Measurements from ENCODE around the gene STRBP.
"Not testable (repeated sequence)": the region's sequence is repeated elsewhere in the genome, so short reads cannot be mapped to it uniquely, and the experiment has no call there.

The STRBP gene

DNA sequence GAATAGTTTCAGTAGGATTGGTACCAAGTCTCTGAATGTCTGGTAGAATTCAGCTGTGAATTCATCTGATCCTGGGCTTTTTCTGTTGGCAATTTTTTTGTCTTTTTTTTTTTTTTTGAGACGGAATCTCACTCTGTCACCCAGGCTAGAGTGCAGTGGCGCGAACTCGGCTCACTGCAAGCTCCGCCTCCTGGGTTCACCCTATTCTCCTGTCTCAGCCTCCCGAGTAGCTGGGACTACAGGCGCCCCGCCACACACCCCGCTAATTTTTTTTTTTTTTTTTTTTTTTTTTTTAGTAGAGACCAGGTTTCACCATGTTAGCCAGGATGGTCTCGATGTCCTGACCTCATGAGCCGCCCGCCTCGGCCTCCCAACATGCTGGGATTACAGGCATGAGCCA is 67.9 kb downstream of the STRBP start:
- DNase-seq (ENCODE audit: low read depth in 2 of 2, low spot score in 1 of 2) = not testable (repeated sequence)

- no peak for DNase-seq (ENCODE audit: low read depth in 2 of 2, low spot score in 1 of 2)
These were observed 72.3 kb downstream of the STRBP start for GRCh38 chr9:123196124-123196523.

DNA sequence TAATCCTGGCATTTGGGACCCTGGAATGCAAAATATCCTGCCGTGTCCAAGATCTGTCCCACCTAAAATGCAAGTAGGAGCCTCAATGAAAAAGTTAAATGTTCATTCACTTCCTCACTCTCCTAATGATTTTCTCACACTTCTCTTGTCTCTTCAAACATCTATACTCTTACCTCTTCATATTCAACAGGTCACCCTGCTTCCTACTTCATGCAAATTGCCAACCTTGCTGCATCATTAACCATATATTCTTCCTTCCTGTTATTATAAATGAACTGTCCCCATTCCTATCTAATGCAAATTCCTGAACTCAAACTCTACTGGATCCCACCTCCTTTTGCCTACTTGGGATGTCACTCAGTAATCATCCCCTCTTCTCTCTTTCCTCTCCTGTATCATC is 74.4 kb downstream of the STRBP start:
- DNase-seq (ENCODE audit: low read depth in 2 of 2, low spot score in 1 of 2) = no peak

GRCh38 chr9:123191680-123192079 is 76.7 kb downstream of the STRBP start:
- no peak for DNase-seq (ENCODE audit: low read depth in 2 of 2, low spot score in 1 of 2)

- DNase-seq (ENCODE audit: low read depth in 2 of 2, low spot score in 1 of 2) = no peak
These were observed 77.1 kb downstream of the STRBP start for GRCh38 chr9:123191260-123191659.

DNA sequence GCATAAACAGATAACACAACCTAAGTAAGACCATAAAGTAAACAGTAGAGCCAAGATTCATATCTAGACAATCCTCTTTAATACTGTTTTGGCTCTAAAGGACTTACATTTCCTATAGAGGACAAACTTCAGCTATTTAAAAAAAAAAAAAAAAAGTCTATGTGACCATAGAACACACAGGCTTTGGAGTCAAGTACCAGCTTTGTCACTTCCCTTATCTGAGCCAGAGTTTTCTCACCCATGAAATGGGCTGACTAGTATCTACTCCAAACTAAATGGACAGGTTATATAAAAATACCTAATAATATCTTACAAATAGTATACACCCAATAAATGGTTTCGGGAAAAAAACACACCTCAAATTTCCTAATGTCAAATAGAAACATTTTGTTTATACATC is 81.3 kb downstream of the STRBP start:
- no peak for DNase-seq (ENCODE audit: low read depth in 2 of 2, low spot score in 1 of 2)

GRCh38 chr9:123186029-123186428 is 82.4 kb downstream of the STRBP start:
- not testable (repeated sequence) for DNase-seq (ENCODE audit: low read depth in 2 of 2, low spot score in 1 of 2)

DNA sequence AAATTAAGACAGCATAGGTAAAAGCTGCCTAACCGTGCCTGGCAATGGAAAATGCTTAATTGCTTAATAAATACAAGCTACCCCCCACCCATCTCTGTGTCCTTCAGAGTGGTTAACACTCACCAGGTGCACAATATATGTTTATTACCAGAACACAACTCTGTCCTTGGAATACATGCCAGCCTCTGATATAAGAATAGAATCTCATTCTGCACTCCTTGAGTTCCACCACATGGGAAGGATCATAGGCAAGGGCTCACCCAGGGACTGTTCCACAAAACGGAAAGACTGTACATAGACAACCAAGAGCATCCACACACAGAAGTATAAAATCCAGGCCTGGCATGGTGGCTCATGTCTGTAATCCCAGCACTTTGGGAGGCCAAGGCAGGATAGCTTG is 91.4 kb downstream of the STRBP start:
- no peak for DNase-seq (ENCODE audit: low read depth in 2 of 2, low spot score in 1 of 2)

GRCh38 chr9:123175854-123176629 is 92.3 kb downstream of the STRBP start:
- DNase-seq (ENCODE audit: low read depth in 2 of 2, low spot score in 1 of 2) = no peak

- DNase-seq (ENCODE audit: low read depth in 2 of 2, low spot score in 1 of 2) = no peak
These were observed 93.4 kb downstream of the STRBP start for GRCh38 chr9:123174887-123175518.

DNA sequence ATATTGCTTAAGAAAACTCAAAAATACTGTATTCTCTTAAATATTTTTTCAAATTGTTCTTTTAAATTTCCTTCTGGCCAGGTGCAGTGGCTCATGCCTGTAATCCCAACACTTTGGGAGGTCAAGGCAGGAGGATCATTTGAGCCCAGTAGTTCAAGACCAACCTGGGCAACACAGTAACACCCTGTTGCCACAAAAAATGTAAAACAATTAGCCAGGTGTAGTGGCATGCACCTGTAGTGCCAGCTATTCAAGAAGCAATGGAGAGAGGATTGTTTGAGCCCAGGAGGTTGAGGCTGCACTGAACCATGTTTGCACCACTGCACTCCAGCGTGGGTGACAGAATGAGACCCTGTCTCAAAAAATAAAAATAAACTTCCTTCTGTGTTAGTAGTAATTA is 94.3 kb downstream of the STRBP start:
- DNase-seq (ENCODE audit: low read depth in 2 of 2, low spot score in 1 of 2) = no peak

GRCh38 chr9:123169926-123170325 is 98.5 kb downstream of the STRBP start:
- DNase-seq (ENCODE audit: low read depth in 2 of 2, low spot score in 1 of 2) = no peak

DNA sequence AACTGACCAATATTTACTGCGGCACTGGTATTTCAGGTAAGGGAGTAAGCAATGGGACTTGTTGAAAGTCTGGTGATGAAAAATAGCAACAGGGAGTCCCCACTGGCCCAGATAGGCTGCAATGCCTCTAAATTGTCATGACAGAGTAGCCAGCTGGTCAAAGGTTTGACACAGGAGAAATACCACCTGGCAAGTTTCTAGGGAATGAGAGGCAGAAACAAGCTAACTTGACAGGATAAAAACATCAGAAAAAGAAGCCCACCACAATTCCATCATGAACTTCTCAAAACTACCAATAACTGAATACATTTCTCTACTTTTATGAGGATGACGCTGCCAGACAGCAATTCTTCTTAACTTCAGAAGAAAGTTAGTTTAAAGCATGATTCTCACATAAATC is 99.8 kb downstream of the STRBP start:
- DNase-seq (ENCODE audit: low read depth in 2 of 2, low spot score in 1 of 2) = no peak

- no peak for DNase-seq (ENCODE audit: low read depth in 2 of 2, low spot score in 1 of 2)
These were observed 100.9 kb downstream of the STRBP start for GRCh38 chr9:123167474-123167873.

GRCh38 chr9:123165813-123166212 is 102.6 kb downstream of the STRBP start:
- no peak for DNase-seq (ENCODE audit: low read depth in 2 of 2, low spot score in 1 of 2)

- DNase-seq (ENCODE audit: low read depth in 2 of 2, low spot score in 1 of 2) = no peak
These were observed 104.1 kb downstream of the STRBP start for GRCh38 chr9:123164285-123164684.

DNA sequence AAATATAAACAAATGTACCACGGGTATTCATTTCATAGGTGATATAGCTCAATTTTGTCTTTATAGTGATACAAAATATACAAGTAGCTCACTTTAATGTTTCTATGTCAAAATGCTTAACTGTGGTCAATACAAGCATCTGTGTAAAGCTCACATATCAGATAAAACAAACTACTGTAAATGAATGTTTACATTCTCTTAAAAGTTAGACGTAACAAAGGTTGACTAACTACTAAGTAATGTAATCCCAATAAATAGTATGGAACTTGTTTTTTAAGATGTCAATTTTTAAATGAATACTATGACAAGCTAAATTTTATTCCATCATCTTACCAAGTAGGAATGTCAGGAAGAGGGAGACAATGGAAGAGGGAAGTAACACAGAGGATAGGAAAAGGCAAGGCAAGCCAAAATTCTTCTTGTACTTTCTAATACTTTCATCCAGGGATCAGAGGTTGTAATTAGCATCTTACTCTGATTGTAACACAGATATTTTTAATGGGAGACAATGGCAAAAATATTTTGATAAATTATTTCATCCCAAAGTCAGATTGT is 105.5 kb downstream of the STRBP start:
- no peak for DNase-seq (ENCODE audit: low read depth in 2 of 2, low spot score in 1 of 2)

- no peak for DNase-seq (ENCODE audit: low read depth in 2 of 2, low spot score in 1 of 2)
These were observed 106.0 kb downstream of the STRBP start for GRCh38 chr9:123162360-123162759.

DNA sequence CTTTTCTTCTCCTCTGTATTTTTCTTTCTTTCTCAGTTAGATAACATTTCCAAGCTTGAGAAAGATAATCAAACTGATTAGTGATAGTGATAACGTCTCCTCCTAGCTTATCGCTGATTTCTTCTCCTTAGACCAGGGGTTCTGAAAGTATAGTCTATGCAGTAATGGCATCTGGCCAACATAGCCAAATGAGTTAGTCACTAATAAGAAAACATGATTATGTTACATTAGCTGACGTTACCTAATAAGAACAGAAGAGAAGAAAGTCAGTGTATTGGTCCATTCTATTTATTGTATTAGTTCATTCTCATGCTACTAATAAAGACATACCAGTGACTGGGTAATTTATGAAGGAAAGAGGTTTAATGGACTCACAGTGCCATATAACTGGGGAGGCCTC is 111.2 kb downstream of the STRBP start:
- no peak for DNase-seq (ENCODE audit: low read depth in 2 of 2, low spot score in 1 of 2)

DNA sequence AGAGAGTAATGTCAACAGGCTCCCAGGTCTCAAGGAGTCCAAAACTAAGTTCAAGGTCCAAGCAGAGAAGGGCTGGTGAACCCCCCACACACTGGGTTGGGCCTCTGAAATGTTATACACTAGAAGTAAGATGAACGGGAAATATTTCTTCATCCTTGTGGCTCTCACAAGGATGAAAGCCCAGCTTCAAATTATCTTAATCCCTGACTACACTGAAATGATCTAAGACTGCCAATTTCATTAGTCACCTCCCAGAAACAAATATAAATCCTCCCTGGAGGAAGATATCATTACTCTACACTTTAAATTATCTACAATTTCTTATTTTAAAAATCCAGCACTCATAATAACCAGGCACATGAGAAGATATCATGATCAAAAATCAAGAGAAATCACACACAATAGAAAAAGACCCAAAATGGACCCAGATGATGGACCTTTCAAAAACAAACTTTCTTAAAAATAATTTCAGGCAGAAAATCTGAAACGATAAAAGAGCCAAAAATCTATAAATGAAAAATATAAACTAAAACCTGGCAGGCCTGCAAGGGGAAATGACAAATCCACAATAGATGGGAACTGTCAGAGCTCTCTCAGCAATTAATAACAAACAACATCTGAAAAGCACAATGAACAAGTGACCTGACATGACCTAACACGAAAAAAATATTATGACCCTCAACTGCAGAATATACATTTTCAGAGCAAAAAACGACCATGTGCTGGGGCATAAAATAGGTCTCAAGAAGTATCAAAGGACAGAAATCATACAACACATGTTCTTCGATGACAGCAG is 117.5 kb downstream of the STRBP start:
- no peak for DNase-seq (ENCODE audit: low read depth in 2 of 2, low spot score in 1 of 2)

DNA sequence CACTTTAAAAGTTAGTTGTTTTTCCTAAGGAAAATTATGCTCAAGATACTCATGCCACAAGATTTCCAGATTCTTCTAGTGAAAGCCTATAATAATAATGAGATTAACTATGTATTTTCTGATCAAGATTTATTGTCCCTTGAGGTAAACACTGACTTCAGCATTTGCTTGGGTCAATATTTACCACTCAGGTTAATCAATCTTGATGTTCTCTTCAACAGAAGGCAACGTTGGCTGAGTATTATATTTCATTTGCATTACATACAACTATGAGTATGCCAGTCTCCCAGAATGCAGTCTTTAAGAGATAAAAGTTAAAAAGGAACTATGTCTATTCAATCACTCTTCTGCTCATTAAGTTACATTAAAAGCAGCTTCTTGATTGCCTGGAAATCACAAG is 119.3 kb downstream of the STRBP start:
- no peak for DNase-seq (ENCODE audit: low read depth in 2 of 2, low spot score in 1 of 2)

DNA sequence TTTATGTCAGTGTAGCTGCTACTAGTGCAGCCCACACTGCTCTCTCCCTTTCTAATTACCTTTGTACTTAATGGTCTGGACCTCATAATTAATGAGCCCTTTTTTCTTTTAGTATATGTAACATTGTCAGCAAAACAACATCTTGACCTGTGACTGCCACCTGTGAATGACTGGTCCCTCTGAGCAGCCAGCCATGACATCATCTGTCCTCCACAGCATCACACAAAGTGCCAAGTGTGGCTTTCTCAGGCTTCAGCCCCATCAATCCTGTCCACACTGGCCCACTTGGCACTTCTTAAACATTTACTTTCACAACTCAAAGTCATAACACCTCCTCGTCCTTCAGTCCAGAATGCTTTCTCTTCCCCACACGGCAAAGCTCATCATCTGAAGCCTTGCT is 130.2 kb downstream of the STRBP start:
- DNase-seq (ENCODE audit: low read depth in 2 of 2, low spot score in 1 of 2) = no peak

All from stimulated activated CD8-positive, alpha-beta memory T cell treated with anti-CD3 and anti-CD28 coated beads, Interleukin-4, amount 100 ng/mL, for 1 hour (primary cell).